Keratinocyte (primary cell): Measurements from ENCODE around the gene GRIN3A. TPM values are rescaled to one million over a fixed set of nuclear protein-coding genes. Genes with fewer than 3 reads are reported as not detected.
A peak's percentile ranks its signal among the peaks of the same experiment; 100 is the strongest.

Experiments
- DNase-seq: peaks from one replicate; pipeline ENCODE4 v3.0.0-alpha.2; 2011; ENCODE audit warnings: low read depth, missing footprints, low spot score
- FAIRE-seq: peaks from 2 replicates; lab custom pipeline; 2011; peaks lifted over from hg19 to GRCh38; lab: Jason Lieb, UNC
- H2AFZ ChIP-seq: 2 replicates; pipeline ENCODE4 v1.6.0; 2012; ENCODE audit warnings: low read length, control low read depth, inconsistent platforms; ENCODE audit not compliant: control insufficient read depth
- H3K27ac ChIP-seq: 2 replicates; pipeline ENCODE4 v1.5.1; 2011; ENCODE audit warnings: low read length; ENCODE audit not compliant: control insufficient read depth, insufficient read depth
- H3K27me3 ChIP-seq: 3 replicates; pipeline ENCODE4 v1.6.0; 2011; ENCODE audit warnings: low read length; ENCODE audit not compliant: control insufficient read depth, insufficient read depth; ENCODE audit errors: extremely low read depth
- H3K36me3 ChIP-seq, 2 experiments: 2 replicates in 1 of 2; 3 replicates in 1 of 2; pipeline ENCODE4 v1.5.1; 2011; ENCODE audit warnings: low read length in 2 of 2, mild to moderate bottlenecking in 1 of 2; ENCODE audit not compliant: control insufficient read depth in 2 of 2, insufficient read depth in 2 of 2; ENCODE audit errors: extremely low read depth in 1 of 2
- H3K4me1 ChIP-seq: 3 replicates; pipeline ENCODE4 v1.5.1; 2011; ENCODE audit warnings: low read length; ENCODE audit not compliant: control insufficient read depth, insufficient read depth; ENCODE audit errors: extremely low read depth
- H3K4me2 ChIP-seq: 3 replicates; pipeline ENCODE4 v1.6.0; 2011; ENCODE audit warnings: low read depth, low read length; ENCODE audit not compliant: control insufficient read depth, insufficient read depth; ENCODE audit errors: extremely low read depth
- H3K4me3 ChIP-seq, 3 experiments: fragments of 200-600 bp in 1 of 3; sonication (generic) in 1 of 3; 2 replicates in 2 of 3; 3 replicates in 1 of 3; pipeline ENCODE4 v1.5.1; 2011 to 2016; ENCODE audit warnings: low read length in 3 of 3, mild to moderate bottlenecking in 3 of 3, control low read depth in 2 of 3, inconsistent platforms in 1 of 3, low read depth in 1 of 3, mixed read lengths in 1 of 3, mixed run types in 1 of 3, moderate library complexity in 1 of 3; ENCODE audit not compliant: control insufficient read depth in 2 of 3, insufficient read depth in 2 of 3; ENCODE audit errors: extremely low read depth in 1 of 3
- H3K79me2 ChIP-seq: 2 replicates; pipeline ENCODE4 v1.6.0; 2012; ENCODE audit warnings: low read length; ENCODE audit not compliant: control insufficient read depth, insufficient read depth
- H3K9ac ChIP-seq: 3 replicates; pipeline ENCODE4 v1.6.0; 2011; ENCODE audit warnings: low read length; ENCODE audit not compliant: control insufficient read depth, insufficient read depth; ENCODE audit errors: extremely low read depth
- H3K9me1 ChIP-seq: 3 replicates; pipeline ENCODE4 v1.6.0; 2011; ENCODE audit warnings: low read length; ENCODE audit not compliant: control insufficient read depth, insufficient read depth; ENCODE audit errors: extremely low read depth
- H3K9me3 ChIP-seq: 2 replicates; pipeline ENCODE4 v1.5.1; 2012; ENCODE audit warnings: low read depth, low read length; ENCODE audit not compliant: control insufficient read depth
- H4K20me1 ChIP-seq: 3 replicates; pipeline ENCODE4 v1.6.0; 2011; ENCODE audit warnings: low read length; ENCODE audit not compliant: control insufficient read depth, insufficient read depth; ENCODE audit errors: extremely low read depth
- CTCF ChIP-seq, 3 experiments: IDR thresholded peaks in 1 of 3; conservative IDR thresholded peaks in 1 of 3; optimal IDR thresholded peaks in 1 of 3; 2 replicates in 2 of 3; 3 replicates in 1 of 3; pipeline versions ENCODE3 to v1.5.1; 2011; ENCODE audit warnings: low read length in 3 of 3, mild to moderate bottlenecking in 3 of 3, moderate library complexity in 2 of 3, control low read depth in 1 of 3, inconsistent platforms in 1 of 3; ENCODE audit not compliant: insufficient read depth in 2 of 3; ENCODE audit errors: extremely low read depth in 1 of 3
- EZH2 ChIP-seq: IDR thresholded peaks from one replicate; pipeline ENCODE4 v1.6.1; 2012; ENCODE audit warnings: inconsistent platforms, mild to moderate bottlenecking, low read length, moderate library complexity
- dilution Hi-C: fragments of 300-500 bp; cut with MboI; formaldehyde crosslinking; loops from one replicate; pipeline ENCODE4 v1.7.0; 2020; ENCODE audit warnings: low sequenced_read_pairs; ENCODE audit not compliant: extremely low pct_ligation_motif_present
- polyA plus RNA-seq, 5 experiments: library from polyadenylated mRNA; depleted of rRNA in 3 of 5; stranded (reverse) in 3 of 5; stranded (forward) in 1 of 5; unstranded in 1 of 5; fragments of >200 nt; gene quantifications; 1 replicate in 1 of 5; 2 replicates in 3 of 5; 3 replicates in 1 of 5; pipeline versions ENCODE4 v1.2.1 to v1.2.3, GENCODE V29; 2011 to 2012; ENCODE audit warnings: missing spikeins in 2 of 5, low read depth in 1 of 5, low replicate concordance in 1 of 5

Gene GRIN3A
- polyA plus RNA-seq, 1 donor (not counting 4 experiments of a cell fraction or from before 2014, with no cell fraction given), result not detected

GRCh38 chr9:101543098-101543735, 195.2 kb downstream of the GRIN3A start:
- no peak overlapping the region for H2AFZ ChIP-seq
- H3K9me1 ChIP-seq, result no peaks in the 10 kb centered on the region
- TF ChIP-seq EZH2 (no peak), CTCF (optimal IDR thresholded peaks at IDR 0.05 in 1 of 3, IDR thresholded peaks at IDR 0.05 in 1 of 3, conservative IDR thresholded peaks at IDR 0.05 in 1 of 3; ENCODE audit: extremely low read depth in 1 of 3, insufficient read depth in 2 of 3, low read length in 3 of 3) (no peak)
- H3K9me3 ChIP-seq, result no peaks in the 10 kb centered on the region
- peaks cover 10 to 11% of the 10 kb centered on the region in 2 experiments for H3K36me3 ChIP-seq
- H3K27me3 ChIP-seq, result no peaks in the 10 kb centered on the region
- H4K20me1 ChIP-seq, result no peaks in the 10 kb centered on the region
- no peak overlapping the region for H3K9ac ChIP-seq
- FAIRE-seq (no peak), DNase-seq (no peak)
- no peak overlapping the region for H3K4me3 ChIP-seq
- peak overlapping the region; percentile 33 for H3K4me2 ChIP-seq
- peaks cover 13% of the 10 kb centered on the region for H3K4me1 ChIP-seq
- H3K27ac ChIP-seq, result no peak overlapping the region
- dilution Hi-C loops, result no loop called here
- H3K79me2 ChIP-seq, result peaks cover 9% of the 10 kb centered on the region

- FAIRE-seq (no peak), DNase-seq (no peak)
- H3K4me3 ChIP-seq, result no peak overlapping the region
- H3K27ac ChIP-seq, result no peak overlapping the region
- H3K79me2 ChIP-seq, result peaks cover 13% of the 10 kb centered on the region
- TF ChIP-seq EZH2 (no peak), CTCF (optimal IDR thresholded peaks at IDR 0.05 in 1 of 3, IDR thresholded peaks at IDR 0.05 in 1 of 3, conservative IDR thresholded peaks at IDR 0.05 in 1 of 3; ENCODE audit: extremely low read depth in 1 of 3, insufficient read depth in 2 of 3, low read length in 3 of 3) (no peak)
- H2AFZ ChIP-seq, result no peak overlapping the region
- H3K9ac ChIP-seq, result no peak overlapping the region
- H3K4me2 ChIP-seq, result no peak overlapping the region
- H4K20me1 ChIP-seq, result no peaks in the 10 kb centered on the region
- no peaks in the 10 kb centered on the region for H3K27me3 ChIP-seq
- dilution Hi-C loops, result no loop called here
- H3K36me3 ChIP-seq, result peaks cover 8 to 11% of the 10 kb centered on the region in 2 experiments
- H3K4me1 ChIP-seq, result peaks cover 30% of the 10 kb centered on the region
- no peaks in the 10 kb centered on the region for H3K9me3 ChIP-seq
- no peaks in the 10 kb centered on the region for H3K9me1 ChIP-seq
These were observed 198.4 kb downstream of the GRIN3A start for GRCh38 chr9:101540069-101540468.
